ENCODE results near the gene ST3GAL5.

ST3GAL5 gene

DNA sequence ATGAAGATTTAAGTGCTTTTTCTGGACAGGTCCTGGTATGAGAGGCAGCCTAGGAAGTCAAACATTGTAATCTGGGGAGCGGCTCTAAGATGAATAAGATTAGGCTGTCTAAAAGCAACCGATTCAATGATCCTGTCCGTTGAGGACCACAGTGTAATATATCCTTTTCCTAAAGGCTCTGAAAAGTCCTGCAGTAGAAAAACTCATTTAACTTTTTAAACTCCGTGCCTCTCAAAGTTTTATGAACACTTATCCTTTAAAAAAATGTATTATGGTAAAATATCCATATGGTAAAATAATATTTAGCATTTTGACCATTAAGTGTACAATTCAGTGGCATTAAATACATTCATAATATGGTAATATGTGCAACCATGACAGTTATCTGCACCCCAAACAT is 95.2 kb downstream of the ST3GAL5 start:
- FAIRE-seq: no peak
- DNase-seq (ENCODE audit: insufficient read length, low spot score): no peak

DNA sequence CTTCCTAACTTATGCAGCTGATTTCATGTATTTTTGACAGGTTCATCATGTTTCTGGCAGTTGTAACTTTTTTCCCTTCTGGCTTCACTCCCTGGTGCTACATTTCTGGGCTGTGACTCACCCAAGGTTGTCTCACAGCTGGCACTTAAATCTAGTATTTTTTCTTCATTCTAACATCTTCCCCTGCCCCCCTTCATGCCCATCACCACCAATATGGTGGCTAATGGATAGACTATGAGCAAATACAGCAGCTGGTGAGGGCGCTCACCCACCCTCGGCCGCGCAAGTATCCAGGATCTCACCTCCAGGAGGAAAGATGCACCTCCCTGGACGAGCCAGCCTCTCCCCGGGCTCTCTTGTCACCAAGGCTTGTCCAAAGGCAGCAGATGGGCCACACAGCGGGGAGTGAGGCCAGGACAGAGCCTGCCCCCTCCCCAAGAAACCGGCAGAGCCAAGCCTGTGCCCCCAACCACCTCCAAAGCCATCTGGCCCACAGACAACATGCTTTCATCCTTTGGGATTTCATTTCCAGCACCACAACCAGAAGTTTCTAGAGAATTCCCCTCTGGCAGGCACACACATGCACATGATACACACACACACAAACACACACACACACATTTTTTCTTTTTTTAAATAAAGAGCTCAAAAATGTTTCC is 95.9 kb downstream of the ST3GAL5 start:
- DNase-seq (ENCODE audit: insufficient read length, low spot score): peak; percentile 87
- FAIRE-seq: peak; percentile 77

GRCh38 chr2:85791704-85792565 is 96.9 kb downstream of the ST3GAL5 start:
- DNase-seq (ENCODE audit: insufficient read length, low spot score) (no peak), FAIRE-seq (peak; percentile 44)

GRCh38 chr2:85790499-85791188 is 98.1 kb downstream of the ST3GAL5 start:
- FAIRE-seq (peak; percentile 54), DNase-seq (ENCODE audit: insufficient read length, low spot score) (no peak)

- DNase-seq (ENCODE audit: insufficient read length, low spot score): no peak
- no peak for FAIRE-seq
Observed at GRCh38 chr2:85790032-85790431, 98.8 kb downstream of the ST3GAL5 start.

DNA sequence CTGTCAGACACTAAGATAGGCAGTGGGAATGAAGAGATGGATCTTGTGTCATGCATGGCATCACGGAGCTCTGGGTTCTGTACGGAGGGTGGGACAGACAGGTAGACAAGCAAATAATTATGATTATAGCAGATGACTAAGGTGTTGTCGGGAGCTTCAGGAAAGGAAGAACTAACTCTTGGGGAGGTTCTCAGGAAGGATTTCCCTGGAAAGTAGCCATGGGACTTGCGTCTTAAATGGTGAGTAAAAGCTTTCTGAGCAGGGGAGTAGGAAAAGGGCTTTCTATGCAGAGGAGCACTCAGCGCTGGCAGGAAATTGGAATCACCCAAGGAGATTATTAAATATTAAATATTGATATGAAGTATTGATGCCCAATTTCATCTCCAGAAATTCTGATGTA is 99.5 kb downstream of the ST3GAL5 start:
- DNase-seq (ENCODE audit: insufficient read length, low spot score) (no peak), FAIRE-seq (no peak)

GRCh38 chr2:85788603-85789002 is 100.2 kb downstream of the ST3GAL5 start:
- DNase-seq (ENCODE audit: insufficient read length, low spot score): no peak
- no peak for FAIRE-seq

DNA sequence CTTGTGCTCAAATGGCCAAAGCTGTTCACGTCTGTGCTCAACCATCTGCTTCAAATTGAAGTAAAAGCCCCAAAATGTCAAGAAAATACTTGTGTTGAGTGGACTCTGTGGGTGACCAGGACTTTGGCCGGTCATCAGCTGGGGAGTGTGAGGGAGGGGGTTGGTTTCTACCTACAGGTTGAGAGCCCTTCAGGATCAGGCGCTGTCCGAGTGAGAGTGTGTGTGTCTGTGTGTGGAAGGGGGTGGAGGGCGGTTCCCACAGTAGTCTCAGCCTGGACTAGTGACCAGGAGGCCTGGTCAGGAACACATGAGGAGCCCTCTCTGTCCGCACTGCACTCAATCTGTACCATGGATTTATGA is 100.8 kb downstream of the ST3GAL5 start:
- FAIRE-seq (no peak), DNase-seq (ENCODE audit: insufficient read length, low spot score) (no peak)

DNA sequence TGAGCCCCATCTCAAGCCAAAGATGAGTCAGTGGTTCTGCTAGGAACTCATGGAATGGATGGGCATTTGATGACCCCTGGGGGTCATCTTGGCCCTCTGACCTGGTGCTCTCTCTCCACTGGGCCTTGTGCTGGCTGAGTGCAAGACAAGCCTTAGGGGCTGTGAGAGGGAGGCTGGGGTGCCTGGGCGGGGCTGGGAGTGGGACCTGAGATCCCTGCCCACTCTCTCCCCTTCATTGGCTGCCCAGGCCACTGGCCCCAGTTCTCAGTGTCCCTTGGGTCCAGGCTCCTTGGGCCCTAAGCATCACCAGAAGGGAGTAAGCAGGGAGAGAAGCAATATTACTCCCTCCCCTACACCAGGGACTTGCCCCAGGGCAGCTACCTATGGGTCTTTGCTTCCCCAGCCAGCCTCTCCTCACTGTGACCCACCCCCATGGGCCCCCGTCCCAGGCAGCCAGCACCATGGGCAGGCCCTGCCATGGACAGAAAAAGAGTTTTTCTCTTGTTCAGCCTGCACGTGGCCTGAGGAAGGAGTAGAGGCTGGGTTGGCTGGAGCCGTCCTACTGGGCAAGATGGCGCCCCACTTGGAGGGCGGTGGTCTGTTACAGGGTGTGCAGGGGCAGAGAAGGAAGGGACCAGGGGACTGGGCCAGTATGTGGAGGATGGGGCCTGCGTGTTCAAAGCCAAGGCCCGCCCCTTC is 101.4 kb downstream of the ST3GAL5 start:
- no peak for FAIRE-seq
- no peak for DNase-seq (ENCODE audit: insufficient read length, low spot score)
